SK-N-SH (cell line): ENCODE measurements around the gene TAPBP. TPM values are rescaled to one million over a fixed set of nuclear protein-coding genes. Genes with fewer than 3 reads are reported as not detected.

ENCODE experiments used
- CTCF ChIA-PET: fragments of 300-600, 350-600 bp; formaldehyde crosslinking; extraction: SDS; loops from one replicate; lab custom pipeline; 2021; lab: Yijun Ruan, JAX
- POLR2A ChIA-PET: fragments of 350-600 bp; sonication (Branson Sonifier 250); formaldehyde crosslinking; extraction: SDS; loops from one replicate; lab custom pipeline; 2020; ENCODE audit warnings: antibody characterized with exemption, inconsistent platforms; lab: Yijun Ruan, JAX
- DNase-seq: peaks from one replicate; pipeline ENCODE4 v3.0.0; 2012
- H2AFZ ChIP-seq: fragments of 200-600 bp; sonication (generic); 2 replicates; pipeline ENCODE4 v1.8.1; 2016; ENCODE audit warnings: antibody characterized with exemption, mild to moderate bottlenecking, low read depth
- H3F3A ChIP-seq: fragments of 200-600 bp; sonication (generic); replicated peaks from 2 replicates; pipeline ENCODE3; 2016; ENCODE audit warnings: antibody characterized with exemption, mild to moderate bottlenecking; ENCODE audit not compliant: insufficient read depth
- H3K27ac ChIP-seq, 2 experiments: fragments of 200-500 bp in 1 of 2; fragments of 200-600 bp in 1 of 2; sonication (Bioruptor generic) in 1 of 2; sonication (generic), shearing (Covaris generic) in 1 of 2; 2 replicates each; pipeline versions ENCODE4 v1.5.1 to v1.6.1; 2014 to 2016; ENCODE audit warnings: low read depth in 2 of 2, inconsistent platforms in 1 of 2, low read length in 1 of 2, mild to moderate bottlenecking in 1 of 2, mixed read lengths in 1 of 2
- H3K27me3 ChIP-seq: fragments of 200-600 bp; sonication (generic), shearing (Covaris generic); 2 replicates; pipeline ENCODE4 v1.6.1; 2016; ENCODE audit warnings: mixed run types; ENCODE audit not compliant: insufficient read depth
- H3K36me3 ChIP-seq, 2 experiments: fragments of 200-500 bp in 1 of 2; fragments of 200-600 bp in 1 of 2; sonication (Bioruptor generic) in 1 of 2; sonication (generic) in 1 of 2; replicated peaks in 1 of 2; 2 replicates each; pipeline versions ENCODE3 to v1.5.1; 2014 to 2016; ENCODE audit warnings: low read length in 1 of 2, mild to moderate bottlenecking in 1 of 2; ENCODE audit not compliant: insufficient read depth in 2 of 2, control insufficient read depth in 1 of 2
- H3K4me1 ChIP-seq, 2 experiments: fragments of 200-500 bp in 1 of 2; fragments of 200-600 bp in 1 of 2; sonication (Bioruptor generic) in 1 of 2; sonication (generic), shearing (Covaris generic) in 1 of 2; 2 replicates each; pipeline versions ENCODE4 v1.5.1 to v1.6.1; 2014 to 2016; ENCODE audit warnings: low read depth in 1 of 2, low read length in 1 of 2, mixed run types in 1 of 2; ENCODE audit not compliant: insufficient read depth in 2 of 2, control insufficient read depth in 1 of 2
- H3K4me2 ChIP-seq: fragments of 200-600 bp; sonication (generic), shearing (Covaris generic); 2 replicates; pipeline ENCODE4 v1.6.1; 2017; ENCODE audit warnings: mixed run types
- H3K4me3 ChIP-seq, 2 experiments: fragments of 200-500 bp in 1 of 2; fragments of 200-600 bp in 1 of 2; sonication (Bioruptor generic) in 1 of 2; sonication (generic), shearing (Covaris generic) in 1 of 2; 2 replicates each; pipeline versions ENCODE4 v1.5.1 to v1.8.1; 2014 to 2016; ENCODE audit warnings: low read depth in 2 of 2, inconsistent platforms in 1 of 2, low read length in 1 of 2, mild to moderate bottlenecking in 1 of 2, mixed read lengths in 1 of 2, moderate library complexity in 1 of 2
- H3K79me2 ChIP-seq: fragments of 200-600 bp; sonication (generic); 2 replicates; pipeline ENCODE4 v1.8.1; 2017; ENCODE audit warnings: mild to moderate bottlenecking; ENCODE audit not compliant: insufficient read depth
- H3K9ac ChIP-seq: fragments of 200-600 bp; sonication (generic); 2 replicates; pipeline ENCODE4 v1.6.1; 2017; ENCODE audit warnings: mixed run types
- H3K9me2 ChIP-seq: fragments of 200-600 bp; sonication (generic); 2 replicates; pipeline ENCODE4 v1.6.1; 2017; ENCODE audit warnings: mixed run types
- H3K9me3 ChIP-seq: fragments of 200-600 bp; sonication (generic); 2 replicates; pipeline ENCODE4 v1.6.1; 2017; ENCODE audit warnings: mixed run types, mild to moderate bottlenecking, moderate library complexity
- H4K20me1 ChIP-seq: fragments of 200-600 bp; sonication (generic); 2 replicates; pipeline ENCODE4 v1.6.1; 2017; ENCODE audit warnings: mild to moderate bottlenecking, mixed run types; ENCODE audit not compliant: insufficient read depth
- ELF1 ChIP-seq: IDR thresholded peaks from 2 replicates; pipeline ENCODE4 v1.4.0; 2012
- EZH2phosphoT487 ChIP-seq: fragments of 200-600 bp; sonication (generic); IDR thresholded peaks from 2 replicates; pipeline ENCODE4 v1.6.1; 2017; ENCODE audit warnings: low read depth, mixed run types, mild to moderate bottlenecking, antibody characterized with exemption, moderate library complexity, borderline replicate concordance
- FOSL2 ChIP-seq: IDR thresholded peaks from 2 replicates; pipeline ENCODE4 v1.4.0; 2012; ENCODE audit warnings: low read depth, mild to moderate bottlenecking, moderate library complexity, borderline replicate concordance
- FOXM1 ChIP-seq: IDR thresholded peaks from 2 replicates; pipeline ENCODE4 v1.4.0; 2012; ENCODE audit warnings: low read depth, mild to moderate bottlenecking
- GATA2 ChIP-seq: sonication (generic); formaldehyde crosslinking; IDR thresholded peaks from 2 replicates; pipeline ENCODE4 v1.5.0; 2020; ENCODE audit warnings: mild to moderate bottlenecking, missing genetic modification reagents
- NRF1 ChIP-seq: IDR thresholded peaks from 2 replicates; pipeline ENCODE4 v1.6.1; 2012; ENCODE audit warnings: low read depth, mild to moderate bottlenecking, low read length
- POLR2AphosphoS5 ChIP-seq: IDR thresholded peaks from 2 replicates; pipeline ENCODE4 v1.6.1; 2012; ENCODE audit warnings: low read depth, low read length
- RAD21 ChIP-seq: IDR thresholded peaks from 2 replicates; pipeline ENCODE4 v1.6.1; 2012; ENCODE audit warnings: mild to moderate bottlenecking, low read length
- RCOR1 ChIP-seq: fragments of 150-350 bp; IDR thresholded peaks from 2 replicates; pipeline ENCODE4 v1.6.1; 2017; ENCODE audit warnings: antibody characterized with exemption, low read length
- RXRA ChIP-seq: IDR thresholded peaks from 2 replicates; pipeline ENCODE4 v1.4.0; 2012; ENCODE audit warnings: low read depth, mild to moderate bottlenecking, borderline replicate concordance
- SIN3A ChIP-seq: IDR thresholded peaks from 2 replicates; pipeline ENCODE4 v1.6.1; 2012; ENCODE audit warnings: low read depth, mild to moderate bottlenecking, low read length, moderate library complexity, borderline replicate concordance
- SMC3 ChIP-seq: IDR thresholded peaks from 2 replicates; pipeline ENCODE4 v1.6.1; 2012; ENCODE audit warnings: low read depth, low read length, improper control_type of control experiment
- TAF1 ChIP-seq: IDR thresholded peaks from 2 replicates; pipeline ENCODE4 v1.6.1; 2012; ENCODE audit warnings: low read depth, mild to moderate bottlenecking, low read length, moderate library complexity, borderline replicate concordance
- TCF12 ChIP-seq: IDR thresholded peaks from 2 replicates; pipeline ENCODE4 v1.4.0; 2012
- YY1 ChIP-seq: IDR thresholded peaks from 2 replicates; pipeline ENCODE4 v1.4.0; 2012; ENCODE audit warnings: low read depth, mild to moderate bottlenecking
- WGBS: methylation state at CpG from one replicate; pipeline ENCODE4 v1.1.6; 2017; ENCODE audit warnings: low lambda C conversion rate; 5-methylcytosine and 5-hydroxymethylcytosine counted together
- polyA plus RNA-seq, 3 experiments: library from polyadenylated mRNA; depleted of rRNA; stranded (reverse); fragments of >200 nt; gene quantifications; 2 replicates each; pipeline ENCODE4 v1.2.3, GENCODE V29; 2012
- TF ChIP-seq, protein P1 (sequence below): fragments of 150-350 bp; IDR thresholded peaks from 2 replicates; pipeline ENCODE4 v1.6.1; 2017; ENCODE audit warnings: antibody characterized with exemption, low read length, low read depth, borderline replicate concordance
- TF ChIP-seq, protein P2 (sequence below): IDR thresholded peaks from 2 replicates; pipeline ENCODE4 v1.4.0; 2012; ENCODE audit warnings: low read depth
- TF ChIP-seq, protein P3 (sequence below): IDR thresholded peaks from 2 replicates; pipeline ENCODE4; 2012
- TF ChIP-seq, protein P4 (sequence below): fragments of 200-600 bp; sonication (generic); IDR thresholded peaks from 2 replicates; pipeline ENCODE4 v1.6.1; 2017; ENCODE audit warnings: antibody characterized with exemption, mild to moderate bottlenecking, moderate library complexity

The TAPBP gene
- polyA plus RNA-seq, 1 of the 3 experiments (the other 2 are of a cell fraction): 44.5 TPM

DNA sequence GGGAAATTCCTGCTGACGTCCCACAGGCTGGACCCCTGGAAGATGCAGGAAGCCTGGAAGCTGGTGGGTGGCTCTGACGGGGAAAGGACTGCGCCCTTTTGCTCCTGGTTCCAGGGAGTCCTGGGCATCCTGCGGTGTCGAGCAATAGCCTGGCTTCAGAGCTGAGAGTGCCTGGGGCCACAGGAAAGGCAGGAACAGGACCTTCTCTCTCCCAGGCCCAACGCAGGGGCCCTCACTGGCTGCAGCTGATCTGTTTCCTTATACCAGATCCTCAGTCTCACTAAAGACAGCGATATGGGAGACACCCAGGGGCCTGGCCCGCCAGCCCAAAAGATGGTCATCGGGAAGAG lies 35.5 kb downstream of the TAPBP start (continued):
- TF ChIP-seq, protein P1, sequence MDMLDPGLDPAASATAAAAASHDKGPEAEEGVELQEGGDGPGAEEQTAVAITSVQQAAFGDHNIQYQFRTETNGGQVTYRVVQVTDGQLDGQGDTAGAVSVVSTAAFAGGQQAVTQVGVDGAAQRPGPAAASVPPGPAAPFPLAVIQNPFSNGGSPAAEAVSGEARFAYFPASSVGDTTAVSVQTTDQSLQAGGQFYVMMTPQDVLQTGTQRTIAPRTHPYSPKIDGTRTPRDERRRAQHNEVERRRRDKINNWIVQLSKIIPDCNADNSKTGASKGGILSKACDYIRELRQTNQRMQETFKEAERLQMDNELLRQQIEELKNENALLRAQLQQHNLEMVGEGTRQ: no peak

DNA sequence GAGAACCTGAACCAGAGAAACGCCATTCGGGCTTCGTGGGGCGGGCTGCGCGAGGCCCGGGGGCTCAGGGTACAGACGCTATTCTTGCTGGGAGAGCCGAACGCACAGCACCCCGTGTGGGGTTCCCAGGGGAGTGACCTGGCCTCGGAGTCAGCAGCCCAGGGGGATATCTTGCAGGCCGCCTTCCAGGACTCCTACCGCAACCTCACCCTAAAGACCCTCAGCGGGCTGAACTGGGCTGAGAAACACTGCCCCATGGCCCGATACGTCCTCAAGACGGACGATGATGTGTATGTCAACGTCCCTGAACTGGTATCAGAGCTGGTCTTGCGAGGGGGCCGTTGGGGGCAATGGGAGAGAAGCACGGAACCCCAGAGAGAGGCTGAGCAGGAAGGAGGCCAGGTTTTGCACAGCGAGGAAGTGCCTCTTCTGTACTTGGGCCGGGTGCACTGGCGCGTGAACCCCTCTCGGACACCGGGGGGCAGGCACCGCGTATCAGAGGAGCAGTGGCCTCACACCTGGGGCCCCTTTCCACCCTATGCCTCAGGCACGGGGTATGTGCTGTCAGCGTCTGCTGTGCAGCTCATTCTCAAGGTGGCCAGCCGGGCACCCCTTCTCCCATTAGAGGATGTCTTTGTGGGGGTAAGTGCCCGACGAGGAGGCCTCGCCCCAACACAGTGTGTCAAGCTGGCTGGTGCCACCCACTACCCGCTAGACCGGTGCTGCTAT lies 36.1 kb downstream of the TAPBP start:
- POLR2A ChIA-PET: interaction anchor here (0.6 to 2.9 kb wide), 12 partner anchors 12 to 308 kb away, joined by 3 to 58 read pairs (median 6); partner anchors contain the start of genes CUTA, PFDN6, RGL2 and RING1
- WGBS: 84% methylated on average over 26 of the region's 39 CpGs
- Histone ChIP-seq H4K20me1 (peaks cover 41% of the 10 kb centered on the region), H3K9ac (no peak overlapping the region), H3K9me2 (no peaks in the 10 kb centered on the region), H3K4me2 (peak overlapping the region; percentile 94; the same call in 1 of the 2 replicates), H3K27me3 (no peaks in the 10 kb centered on the region), H3K4me1 (peaks cover 31 to 36% of the 10 kb centered on the region in 2 experiments; a peak in 3 of 4 replicates), H2AFZ (no peak overlapping the region), H3K9me3 (no peaks in the 10 kb centered on the region), H3K27ac (peak overlapping the region; percentile 67 to 86), H3K79me2 (peaks cover 34% of the 10 kb centered on the region), H3K36me3 (peaks cover 42 to 69% of the 10 kb centered on the region in 2 experiments), H3K4me3 (peak overlapping the region in 1 of 2 experiments; percentile 49; a peak in 2 of 4 replicates), H3F3A (peaks cover 75% of the 10 kb centered on the region)
- DNase-seq: peak; percentile 69
- TF ChIP-seq EZH2phosphoT487 (no peak), RAD21 (peak; percentile 32), SMC3 (0 out of 2 replicates have a peak, but pooled peaks have one; percentile 6), SIN3A (0 out of 2 replicates have a peak, but pooled peaks have one; percentile 17), NRF1 (no peak), TAF1 (no peak)
- CTCF ChIA-PET: interaction anchor here (0.8 to 4.9 kb wide), 18 partner anchors 9 to 148 kb away, joined by 3 to 49 read pairs (median 4); partner anchors contain the start of genes PFDN6, RGL2 and WDR46

DNA sequence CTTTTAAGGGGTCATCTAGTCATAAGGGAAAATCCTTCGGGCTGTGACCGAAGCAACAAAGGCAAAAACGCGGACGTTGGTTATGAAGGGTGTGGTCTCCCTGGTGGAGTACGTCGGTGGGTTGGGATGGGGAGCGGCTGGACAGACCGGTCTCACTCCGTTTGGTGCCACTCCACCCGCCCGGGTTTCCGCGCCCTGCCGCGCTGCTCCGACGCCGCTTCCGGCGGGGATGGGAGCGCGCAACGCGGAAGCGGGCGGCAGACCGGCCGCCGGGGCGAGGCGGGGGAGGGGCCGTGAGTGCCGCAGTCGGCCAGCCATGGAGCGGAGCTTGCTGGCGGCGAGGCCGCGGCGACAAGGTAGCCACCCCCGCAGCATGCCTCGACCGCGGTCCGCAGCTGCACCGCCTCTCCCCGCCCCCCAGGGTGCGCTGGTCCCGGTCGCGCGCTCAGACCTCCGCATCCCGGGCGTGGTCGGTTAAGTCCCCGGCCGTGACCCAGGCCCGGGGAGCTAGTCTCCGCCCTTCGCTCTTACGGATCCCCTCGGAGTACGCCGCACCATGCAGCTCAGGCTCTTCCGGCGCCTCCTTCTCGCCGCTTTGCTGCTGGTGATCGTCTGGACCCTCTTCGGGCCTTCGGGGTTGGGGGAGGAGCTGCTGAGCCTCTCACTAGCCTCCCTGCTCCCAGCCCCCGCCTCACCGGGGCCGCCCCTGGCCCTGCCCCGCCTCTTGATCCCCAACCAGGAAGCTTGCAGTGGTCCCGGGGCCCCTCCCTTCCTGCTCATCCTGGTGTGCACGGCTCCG lies 36.8 kb downstream of the TAPBP start, which contains the start of gene B3GALT4:
Gene B3GALT4 (plus strand): TSS at position 260 of the 799 bp plus-strand sequence. CDS start 297 bp downstream, at position 557.
- H4K20me1 ChIP-seq: peaks cover 47% of the 10 kb centered on the region
- DNase-seq: peak; percentile 92
- ChIA-PET POLR2A (interaction anchor here (0.6 to 2.9 kb wide), 14 partner anchors 12 to 307 kb away, joined by 3 to 58 read pairs (median 5); partner anchors contain the start of genes CUTA, PFDN6, RGL2 and RING1), CTCF (interaction anchor here (0.8 to 4.9 kb wide), 16 partner anchors 8 to 148 kb away, joined by 3 to 49 read pairs (median 4); partner anchors contain the start of genes PFDN6, RGL2 and WDR46)
- peak within 1 kb of the TSS; percentile 95; the same call in 1 of the 2 replicates for H3K9ac ChIP-seq
- no peak within 1 kb of the TSS for H2AFZ ChIP-seq
- no peaks in the 10 kb centered on the region for H3K9me2 ChIP-seq
- H3K79me2 ChIP-seq: peaks cover 42% of the 10 kb centered on the region
- H3F3A ChIP-seq: peaks cover 81% of the 10 kb centered on the region
- peaks cover 31 to 36% of the 10 kb centered on the region in 2 experiments; a peak in 3 of 4 replicates for H3K4me1 ChIP-seq
- 10% methylated on average over 38 of the region's 80 CpGs for WGBS
- peak within 1 kb of the TSS; percentile 67 to 86 for H3K27ac ChIP-seq
- H3K27me3 ChIP-seq: no peaks in the 10 kb centered on the region
- peak within 1 kb of the TSS; percentile 49 to 76 for H3K4me3 ChIP-seq
- no peaks in the 10 kb centered on the region for H3K9me3 ChIP-seq
- H3K36me3 ChIP-seq: peaks cover 46 to 63% of the 10 kb centered on the region in 2 experiments
- peak within 1 kb of the TSS; percentile 94 for H3K4me2 ChIP-seq
- TF ChIP-seq FOSL2: 0 out of 2 replicates have a peak, but pooled peaks have one; percentile 23
- TF ChIP-seq RAD21: no peak
- TF ChIP-seq ELF1: peak; percentile 81
- TF ChIP-seq FOXM1: no peak
- no peak for TF ChIP-seq GATA2 (CRISPR knock-in tag)
- peak; percentile 50 for TF ChIP-seq POLR2AphosphoS5
- TF ChIP-seq, protein P2, sequence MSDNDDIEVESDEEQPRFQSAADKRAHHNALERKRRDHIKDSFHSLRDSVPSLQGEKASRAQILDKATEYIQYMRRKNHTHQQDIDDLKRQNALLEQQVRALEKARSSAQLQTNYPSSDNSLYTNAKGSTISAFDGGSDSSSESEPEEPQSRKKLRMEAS: no peak; the same call in 1 of the 2 replicates
- TF ChIP-seq TCF12: peak; percentile 18; the same call in 1 of the 2 replicates
- TF ChIP-seq NRF1: no peak
- TF ChIP-seq, protein P3, sequence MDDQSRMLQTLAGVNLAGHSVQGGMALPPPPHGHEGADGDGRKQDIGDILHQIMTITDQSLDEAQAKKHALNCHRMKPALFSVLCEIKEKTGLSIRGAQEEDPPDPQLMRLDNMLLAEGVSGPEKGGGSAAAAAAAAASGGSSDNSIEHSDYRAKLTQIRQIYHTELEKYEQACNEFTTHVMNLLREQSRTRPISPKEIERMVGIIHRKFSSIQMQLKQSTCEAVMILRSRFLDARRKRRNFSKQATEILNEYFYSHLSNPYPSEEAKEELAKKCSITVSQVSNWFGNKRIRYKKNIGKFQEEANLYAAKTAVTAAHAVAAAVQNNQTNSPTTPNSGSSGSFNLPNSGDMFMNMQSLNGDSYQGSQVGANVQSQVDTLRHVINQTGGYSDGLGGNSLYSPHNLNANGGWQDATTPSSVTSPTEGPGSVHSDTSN: peak; percentile 69; the same call in 1 of the 2 replicates
- TF ChIP-seq YY1: no peak
- no peak for TF ChIP-seq RXRA
- TF ChIP-seq, protein P4, sequence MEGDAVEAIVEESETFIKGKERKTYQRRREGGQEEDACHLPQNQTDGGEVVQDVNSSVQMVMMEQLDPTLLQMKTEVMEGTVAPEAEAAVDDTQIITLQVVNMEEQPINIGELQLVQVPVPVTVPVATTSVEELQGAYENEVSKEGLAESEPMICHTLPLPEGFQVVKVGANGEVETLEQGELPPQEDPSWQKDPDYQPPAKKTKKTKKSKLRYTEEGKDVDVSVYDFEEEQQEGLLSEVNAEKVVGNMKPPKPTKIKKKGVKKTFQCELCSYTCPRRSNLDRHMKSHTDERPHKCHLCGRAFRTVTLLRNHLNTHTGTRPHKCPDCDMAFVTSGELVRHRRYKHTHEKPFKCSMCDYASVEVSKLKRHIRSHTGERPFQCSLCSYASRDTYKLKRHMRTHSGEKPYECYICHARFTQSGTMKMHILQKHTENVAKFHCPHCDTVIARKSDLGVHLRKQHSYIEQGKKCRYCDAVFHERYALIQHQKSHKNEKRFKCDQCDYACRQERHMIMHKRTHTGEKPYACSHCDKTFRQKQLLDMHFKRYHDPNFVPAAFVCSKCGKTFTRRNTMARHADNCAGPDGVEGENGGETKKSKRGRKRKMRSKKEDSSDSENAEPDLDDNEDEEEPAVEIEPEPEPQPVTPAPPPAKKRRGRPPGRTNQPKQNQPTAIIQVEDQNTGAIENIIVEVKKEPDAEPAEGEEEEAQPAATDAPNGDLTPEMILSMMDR: peak; percentile 51
- no peak for TF ChIP-seq RCOR1
